DMS 273 treated with DMSO at 0.1 percent for 48 hours (cell line): ENCODE data around the gene NUP58.
A peak's percentile ranks its signal among the peaks of the same experiment; 100 is the strongest.
"Not testable (repeated sequence)": the region's sequence is repeated elsewhere in the genome, so short reads cannot be mapped to it uniquely, and the experiment has no call there.

Experiments
- DNase-seq: peaks from one replicate; lab custom pipeline; 2025; lab: John Stamatoyannopoulos, UW

The NUP58 gene

DNA sequence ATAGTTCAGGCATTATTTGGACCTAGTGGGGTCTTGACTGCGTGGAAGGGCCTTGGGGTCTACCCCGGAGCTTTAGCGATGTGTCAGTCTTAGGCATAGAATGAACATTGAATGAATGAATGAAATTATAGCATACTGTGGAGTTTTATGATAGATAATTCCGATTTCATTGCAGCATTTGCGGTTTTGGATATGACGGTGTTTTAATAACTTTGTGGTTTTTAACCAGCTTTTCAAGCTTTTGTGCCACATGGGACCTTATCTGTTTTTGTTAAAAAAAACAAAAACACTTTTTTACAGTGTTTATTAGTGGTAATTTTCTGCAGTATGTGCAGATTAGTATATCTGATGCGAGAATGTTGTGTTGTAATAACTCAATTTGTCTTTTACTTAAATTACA lies 696 bp downstream of the NUP58 start:
- no peak for DNase-seq

DNA sequence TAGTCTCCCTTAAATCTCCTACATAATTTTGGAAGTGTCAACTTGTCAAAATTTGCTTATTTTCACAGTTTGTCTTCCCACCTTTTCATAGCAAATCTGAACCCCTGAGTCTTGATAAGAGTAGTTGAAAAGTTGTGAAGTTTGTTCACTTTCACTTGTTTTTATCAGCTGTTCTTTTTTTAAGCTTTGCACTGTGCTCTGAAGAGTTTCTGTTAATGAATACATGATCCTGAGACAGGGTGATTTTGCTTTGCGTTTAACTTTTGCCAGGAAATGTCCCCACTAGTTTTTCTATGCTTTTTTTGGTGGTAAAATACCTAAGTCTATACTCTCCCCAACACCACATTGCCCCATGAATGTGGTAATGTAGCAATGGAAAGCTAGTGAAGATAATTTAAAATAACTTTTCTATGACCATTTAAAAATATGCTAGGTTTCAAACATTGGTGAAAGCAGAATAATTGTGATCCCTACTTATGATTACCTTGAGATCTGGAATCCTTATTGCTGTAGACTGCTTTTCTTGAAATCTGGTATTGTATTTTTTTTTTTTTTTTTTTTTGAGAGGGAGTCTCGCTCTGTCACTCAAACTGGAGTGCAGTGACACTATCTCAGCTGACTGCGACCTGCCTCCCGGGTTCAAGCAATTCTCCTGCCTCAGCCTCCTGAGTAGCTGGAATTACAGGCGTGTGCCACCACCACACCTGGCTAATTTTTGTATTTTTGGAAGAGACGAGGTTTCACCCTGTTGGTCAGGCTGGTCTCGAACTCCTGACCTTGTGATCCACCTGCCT lies 5.4 kb downstream of the NUP58 start:
- no peak for DNase-seq

DNA sequence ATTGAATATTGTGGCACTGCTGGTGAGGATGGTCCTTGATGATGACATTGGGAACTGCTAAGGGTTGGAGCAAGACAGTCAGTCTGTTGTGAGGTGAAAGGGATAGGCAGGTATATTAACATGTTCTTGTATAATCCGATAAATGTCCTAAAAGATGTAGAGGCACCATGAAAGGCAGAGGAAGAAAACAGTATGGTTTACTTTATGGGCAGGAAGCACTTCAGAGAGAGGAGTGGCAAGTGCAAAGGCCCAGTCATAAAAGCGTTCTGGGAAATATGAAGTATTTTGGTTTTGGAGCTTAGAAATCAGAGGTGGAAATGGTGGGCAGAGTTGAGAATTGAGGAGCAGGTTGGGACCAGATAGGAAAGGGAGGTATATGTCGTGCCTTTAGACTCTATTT lies 9.5 kb downstream of the NUP58 start:
- no peak for DNase-seq

DNA sequence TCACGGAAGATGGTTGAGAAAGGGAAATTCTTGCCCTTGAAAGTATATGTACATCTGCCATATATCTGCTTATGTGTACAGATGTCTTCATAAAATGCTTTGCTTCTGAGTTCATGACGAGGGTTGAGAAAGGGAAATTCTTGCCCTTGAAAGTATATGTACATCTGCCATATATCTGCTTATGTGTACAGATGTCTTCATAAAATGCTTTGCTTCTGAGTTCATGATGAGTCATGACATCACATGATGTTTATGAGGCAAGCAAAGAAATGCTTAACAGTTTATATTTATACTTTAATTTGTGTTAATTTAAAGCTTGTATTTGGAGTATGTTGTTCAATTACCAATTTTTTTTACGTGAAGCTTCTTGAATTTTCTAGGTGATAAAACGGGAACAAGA lies 17.5 kb downstream of the NUP58 start:
- not testable (repeated sequence) for DNase-seq

DNA sequence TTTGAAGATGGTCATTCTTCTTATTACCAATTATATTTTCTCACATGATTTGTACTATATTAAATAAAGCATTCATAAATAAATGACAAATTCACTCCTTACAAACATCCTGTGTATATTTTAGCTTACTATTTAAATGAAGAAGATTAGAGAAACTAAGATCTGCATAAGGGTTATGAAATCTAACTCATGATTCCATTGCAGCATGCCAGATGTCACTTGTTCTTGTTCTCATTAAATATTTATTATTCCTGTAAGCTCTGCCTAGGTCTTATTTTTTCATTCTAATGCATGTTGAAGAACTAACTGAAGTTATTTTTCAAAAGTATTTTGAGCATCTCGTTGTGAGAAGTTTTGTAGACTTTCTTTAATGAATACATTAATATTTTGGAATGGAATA lies 18.3 kb downstream of the NUP58 start:
- no peak for DNase-seq

DNA sequence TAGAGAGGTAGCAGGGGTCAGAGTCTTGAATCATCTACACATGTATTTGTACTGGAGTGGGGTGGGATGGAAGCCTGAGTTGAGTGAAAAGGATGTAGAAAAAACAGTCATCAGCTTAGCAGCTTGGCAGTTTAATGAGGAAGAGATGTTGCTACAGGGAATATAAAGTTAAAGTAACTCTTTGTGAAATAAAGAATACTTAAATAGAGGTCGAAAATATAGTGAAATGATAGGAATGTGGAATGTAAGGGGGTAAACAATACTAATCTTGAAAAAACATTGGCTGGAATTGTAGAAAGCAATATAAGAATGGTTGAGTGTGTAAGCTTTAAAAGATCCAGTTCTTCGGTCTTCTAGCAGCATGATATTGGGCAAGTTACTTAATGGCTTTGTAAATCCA lies 22.7 kb downstream of the NUP58 start:
- DNase-seq, result no peak

DNA sequence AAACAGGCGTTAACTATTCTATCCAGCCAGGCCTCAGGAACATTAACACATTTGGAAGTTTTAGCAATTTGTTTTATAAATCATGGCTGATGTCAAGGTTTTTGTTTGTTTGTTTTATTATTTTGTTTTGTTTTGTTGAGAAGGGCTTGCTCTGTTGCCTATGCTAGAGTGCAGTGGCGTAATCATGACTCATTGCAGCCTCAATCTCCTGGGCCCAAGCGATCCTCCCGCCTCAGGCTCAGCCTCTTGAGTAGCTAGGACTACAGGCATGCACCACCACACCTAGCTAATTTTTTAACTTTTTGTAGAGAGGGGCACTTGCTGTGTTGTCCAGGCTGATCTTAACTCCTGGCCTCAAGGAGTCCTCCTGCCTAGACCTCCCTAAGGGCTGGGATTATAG lies 28.3 kb downstream of the NUP58 start:
- no peak for DNase-seq

DNA sequence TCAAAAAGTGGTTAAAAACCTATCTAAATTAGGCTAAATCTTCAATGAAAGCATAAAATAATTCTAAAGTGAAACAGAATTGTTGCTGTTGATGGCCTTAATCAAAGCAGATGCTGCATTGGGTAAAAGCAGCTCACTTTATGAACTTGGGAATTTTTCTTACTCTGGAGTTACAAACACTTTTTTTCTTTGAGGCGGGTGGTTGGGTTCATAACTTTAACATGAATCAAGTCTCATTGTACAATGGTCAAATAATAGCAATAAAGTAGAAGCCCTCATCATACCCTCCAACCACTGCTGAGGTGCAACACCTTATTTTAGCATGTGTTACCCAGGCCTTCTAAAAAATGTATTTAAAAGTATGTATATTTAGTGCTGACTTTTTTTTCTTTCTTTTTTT lies 29.1 kb downstream of the NUP58 start:
- DNase-seq, result no peak

DNA sequence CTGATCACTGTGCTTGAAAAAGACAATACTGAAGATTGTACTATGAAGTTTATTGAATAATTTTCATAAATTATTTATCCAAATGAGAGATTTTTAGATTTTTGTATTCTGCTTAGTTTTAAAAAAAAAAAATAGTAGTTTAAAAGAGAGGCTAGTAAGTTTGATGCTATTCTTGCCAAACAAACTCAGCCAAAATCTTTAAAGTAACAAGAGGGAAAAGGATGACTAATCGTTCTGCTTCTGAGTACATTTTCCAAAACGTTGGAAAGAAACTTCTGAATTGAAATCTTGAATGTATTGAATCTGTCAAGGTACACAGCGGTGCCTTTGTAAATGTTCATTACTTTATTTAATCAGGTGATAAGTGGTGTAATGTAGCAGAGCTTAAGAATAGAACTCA lies 34.4 kb downstream of the NUP58 start:
- no peak for DNase-seq

DNA sequence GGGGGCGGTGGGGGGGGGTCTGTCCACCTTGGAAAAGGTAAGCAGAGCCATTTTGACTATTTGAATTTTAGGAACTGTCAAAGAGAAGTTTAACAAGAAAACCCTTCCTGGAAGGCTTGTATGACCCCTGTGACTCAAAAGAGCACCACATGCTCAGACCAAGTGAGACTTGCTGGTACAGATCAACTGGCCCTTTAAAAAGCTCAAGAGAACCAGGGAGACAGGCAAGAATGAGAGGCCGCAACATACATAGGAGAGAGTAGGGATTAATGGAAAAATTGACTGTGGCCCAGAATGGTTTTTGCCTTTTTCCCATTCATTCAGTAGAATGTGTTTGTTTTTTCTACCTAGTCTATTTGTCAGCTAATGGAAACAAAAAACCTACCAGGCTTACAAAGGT lies 44.2 kb downstream of the NUP58 start:
- DNase-seq, result no peak

DNA sequence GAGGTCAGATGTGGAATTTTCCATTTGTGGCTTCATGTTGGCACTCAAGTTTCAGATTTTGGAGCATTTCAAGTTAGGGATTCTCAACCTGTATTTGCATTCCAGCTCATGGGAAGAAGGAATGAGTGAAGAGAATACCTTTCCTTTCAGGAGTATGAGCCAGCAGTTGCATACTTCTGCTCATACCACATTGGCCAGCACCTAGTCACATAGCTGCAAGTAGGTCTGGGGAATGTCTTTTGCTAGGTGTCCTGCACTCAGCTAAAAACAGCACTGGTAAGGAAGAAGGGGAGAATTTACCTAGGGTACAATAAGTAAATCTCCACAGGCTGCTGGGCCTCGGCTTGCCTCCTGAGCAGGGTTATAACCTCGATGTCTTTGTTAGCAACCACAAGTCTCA lies 45.7 kb downstream of the NUP58 start:
- no peak for DNase-seq

DNA sequence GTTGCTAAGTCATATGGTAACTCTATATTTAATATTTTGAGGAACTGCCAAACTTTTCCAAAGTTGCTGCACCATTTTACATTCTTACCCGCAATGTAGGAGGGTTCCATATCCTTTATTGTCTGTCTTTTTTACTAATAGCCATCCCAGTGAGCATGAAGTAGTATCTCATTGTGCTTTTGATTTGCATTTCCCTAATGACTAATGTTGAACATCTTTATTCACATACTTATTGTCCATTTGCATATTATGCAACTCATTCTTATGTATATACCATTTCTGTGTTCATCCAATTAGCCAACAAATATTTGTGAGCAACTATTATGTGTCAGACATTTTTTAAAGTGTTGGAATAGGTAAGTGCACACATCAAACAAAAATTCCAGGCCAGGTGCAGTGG lies 50.0 kb downstream of the NUP58 start:
- DNase-seq, result no peak

DNA sequence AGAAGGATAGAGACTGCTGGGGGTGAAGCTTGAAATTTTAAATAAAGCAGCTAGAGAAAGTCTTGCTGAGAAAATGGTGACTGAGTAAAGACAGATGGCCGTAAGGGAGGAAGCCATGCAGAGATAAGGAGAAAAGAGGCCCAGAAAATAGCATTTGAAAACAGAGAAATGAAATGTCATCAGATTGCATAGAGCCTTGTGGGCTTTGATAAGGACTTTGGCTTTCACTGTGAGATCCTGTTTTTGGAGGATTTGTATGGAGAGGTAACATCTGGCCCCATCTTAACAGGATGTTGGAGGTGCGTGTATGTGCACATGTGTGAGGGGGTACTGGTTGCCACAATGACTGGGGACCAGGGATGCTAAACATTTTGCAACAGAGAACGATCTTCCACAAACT lies 50.8 kb downstream of the NUP58 start:
- DNase-seq, result no peak

DNA sequence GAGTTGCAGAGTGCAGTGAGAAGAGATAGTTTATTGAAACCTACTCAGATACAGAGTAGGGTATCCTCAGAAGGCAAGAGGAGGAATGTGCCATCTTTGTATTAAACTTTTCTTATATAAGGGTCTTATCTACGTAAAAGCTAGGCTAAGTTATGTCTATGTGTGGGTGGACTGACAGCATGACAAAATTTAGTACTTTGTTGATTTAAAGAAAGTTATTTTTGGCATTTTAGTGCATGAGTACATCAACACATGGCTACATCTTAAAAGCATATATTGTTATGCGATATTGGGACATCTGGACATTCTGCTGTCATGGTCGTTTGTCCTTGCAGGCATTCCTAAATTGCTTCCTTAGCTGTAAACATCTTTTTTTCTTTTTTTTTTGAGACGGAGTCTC lies 51.4 kb downstream of the NUP58 start:
- no peak for DNase-seq

DNA sequence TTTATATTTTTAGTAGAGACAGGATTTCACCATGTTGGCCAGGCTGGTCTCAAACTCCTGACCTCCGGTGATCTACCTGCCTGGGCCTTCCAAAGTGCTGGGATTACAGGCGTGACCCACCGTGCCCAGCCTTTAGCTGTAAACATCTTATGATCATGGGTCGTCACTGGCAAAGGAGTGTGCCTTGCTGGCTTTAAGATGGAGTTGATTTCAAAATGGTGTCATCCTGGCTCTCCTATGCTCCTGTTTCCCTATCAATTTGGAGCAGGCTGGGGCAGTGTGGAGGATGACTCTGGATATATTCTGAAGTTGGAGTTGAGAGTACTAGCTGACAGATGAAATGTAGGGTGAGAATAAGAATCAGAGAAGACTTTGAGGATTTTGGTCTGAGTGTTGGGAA lies 51.9 kb downstream of the NUP58 start:
- DNase-seq, result no peak

DNA sequence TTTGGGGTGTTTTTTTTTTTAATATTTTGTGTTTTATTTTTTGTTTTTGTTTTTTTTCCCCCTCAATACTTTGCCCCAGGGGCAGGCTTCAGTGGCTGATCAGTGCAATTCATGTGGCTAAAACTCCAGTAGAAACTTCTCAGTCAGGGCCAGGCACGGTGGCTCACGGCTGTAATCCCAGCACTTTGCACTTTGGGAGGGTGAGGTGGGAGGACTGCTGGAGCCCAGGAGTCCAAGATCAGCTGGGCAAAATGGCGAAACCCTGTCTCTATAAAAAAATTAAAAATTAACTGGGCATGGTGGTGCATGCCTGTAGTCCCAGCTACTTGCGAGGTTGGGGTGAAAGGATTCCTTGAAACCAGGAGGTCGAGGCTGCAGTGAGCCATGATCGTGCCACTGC lies 53.0 kb downstream of the NUP58 start:
- no peak for DNase-seq

DNA sequence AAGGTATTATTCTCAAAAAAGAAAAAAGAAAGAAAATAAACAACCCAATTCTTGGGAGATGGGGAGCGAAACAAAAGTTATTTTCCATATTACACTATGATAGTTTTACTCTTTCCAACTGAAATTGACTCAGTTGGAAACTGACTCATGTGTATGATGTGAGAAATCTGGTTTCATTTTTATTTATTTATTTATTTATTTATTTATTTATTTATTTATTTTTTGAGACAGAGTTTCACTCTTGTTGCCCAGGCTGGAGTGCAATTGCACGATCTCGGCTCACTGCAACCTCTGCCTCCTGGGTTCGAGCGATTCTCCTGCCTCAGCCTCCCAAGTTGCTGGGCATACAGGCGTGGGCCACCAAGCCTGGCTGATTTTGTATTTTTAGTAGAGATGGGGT lies 59.0 kb downstream of the NUP58 start:
- not testable (repeated sequence) for DNase-seq

DNA sequence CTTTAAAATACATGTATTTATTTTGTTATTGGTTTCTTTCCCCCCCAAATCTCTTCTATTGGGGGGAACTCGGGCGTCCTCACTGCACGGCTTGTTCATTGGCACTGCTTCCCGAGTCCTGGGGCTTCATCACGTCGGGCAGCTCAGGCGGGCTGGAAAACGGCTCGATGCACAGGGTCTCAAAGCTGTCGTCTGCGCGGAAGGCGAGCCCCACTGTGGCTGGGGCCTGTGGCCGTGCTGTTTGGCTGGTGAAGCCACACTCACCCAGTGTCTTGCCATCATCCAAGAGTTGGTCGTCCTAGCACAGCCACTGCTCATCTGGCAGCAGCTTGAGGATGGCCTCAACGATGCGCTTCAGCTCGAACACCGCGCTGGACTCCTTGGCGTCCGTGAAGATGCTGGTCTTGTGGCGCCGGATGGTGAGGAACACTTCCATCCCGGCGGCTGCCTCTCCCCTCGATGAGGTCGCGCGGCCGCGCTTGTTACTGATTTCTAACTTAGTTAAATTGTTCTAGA lies 64.4 kb downstream of the NUP58 start:
- DNase-seq, result no peak

DNA sequence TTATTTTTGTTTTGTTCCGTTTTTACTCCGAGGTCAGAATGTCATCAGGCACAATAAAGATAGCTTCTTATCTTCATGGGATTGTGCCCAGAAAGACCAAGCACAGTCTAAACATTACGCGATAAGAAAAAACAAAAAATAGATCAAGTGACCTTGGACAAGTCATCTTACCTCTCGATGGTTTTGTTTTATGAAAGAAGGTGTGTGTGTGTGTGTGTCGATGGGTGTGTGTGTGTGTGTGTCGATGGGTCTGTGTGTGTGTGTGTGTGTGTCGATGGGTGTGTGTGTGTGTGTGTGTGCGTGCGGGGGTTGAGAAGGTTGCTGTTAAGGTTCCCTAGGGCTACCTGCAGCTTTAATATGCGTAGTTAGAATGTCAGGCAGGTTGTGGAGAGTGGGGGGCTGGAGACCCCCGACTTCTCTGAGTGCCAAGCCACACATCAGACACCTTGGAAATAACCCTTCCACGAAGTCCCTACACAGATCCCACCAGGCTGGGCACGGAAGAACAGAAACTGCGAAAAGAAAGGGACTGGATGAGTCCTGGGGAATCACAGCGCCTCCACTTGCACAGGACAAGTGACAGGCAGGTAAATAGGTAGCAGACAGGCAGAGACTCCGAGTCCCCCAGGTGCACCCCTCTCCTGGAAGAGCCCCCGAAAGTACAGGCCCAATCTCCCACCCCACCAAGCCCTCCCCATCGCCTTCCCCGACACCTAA lies 69.9 kb downstream of the NUP58 start:
- DNase-seq, result no peak

DNA sequence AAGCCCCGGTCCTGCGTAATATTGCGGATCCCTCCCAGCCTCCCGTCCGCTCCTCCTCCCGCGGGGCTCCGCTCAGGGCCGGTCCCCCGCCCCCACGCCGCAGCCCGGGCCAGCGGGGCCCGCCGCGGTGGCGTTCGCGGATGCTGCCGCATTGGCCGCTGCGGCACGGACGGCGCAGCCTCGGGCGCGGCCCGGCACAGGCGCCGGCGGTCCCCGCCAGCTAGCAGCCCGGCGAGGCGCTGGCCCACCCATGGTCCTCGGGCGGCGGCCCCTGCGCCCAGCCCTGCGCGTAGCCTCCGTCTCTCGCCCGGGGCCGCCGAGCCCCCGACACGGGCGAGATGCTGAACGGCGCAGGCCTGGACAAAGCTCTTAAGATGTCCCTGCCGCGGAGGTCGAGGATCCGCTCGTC lies 70.5 kb downstream of the NUP58 start, which contains the start of gene ATP8A2:
Gene ATP8A2, plus strand, starts transcription at position 100 of the 409 bp plus-strand sequence. Its CDS starts 239 bp downstream, at position 339.
- DNase-seq, result no peak

DNA sequence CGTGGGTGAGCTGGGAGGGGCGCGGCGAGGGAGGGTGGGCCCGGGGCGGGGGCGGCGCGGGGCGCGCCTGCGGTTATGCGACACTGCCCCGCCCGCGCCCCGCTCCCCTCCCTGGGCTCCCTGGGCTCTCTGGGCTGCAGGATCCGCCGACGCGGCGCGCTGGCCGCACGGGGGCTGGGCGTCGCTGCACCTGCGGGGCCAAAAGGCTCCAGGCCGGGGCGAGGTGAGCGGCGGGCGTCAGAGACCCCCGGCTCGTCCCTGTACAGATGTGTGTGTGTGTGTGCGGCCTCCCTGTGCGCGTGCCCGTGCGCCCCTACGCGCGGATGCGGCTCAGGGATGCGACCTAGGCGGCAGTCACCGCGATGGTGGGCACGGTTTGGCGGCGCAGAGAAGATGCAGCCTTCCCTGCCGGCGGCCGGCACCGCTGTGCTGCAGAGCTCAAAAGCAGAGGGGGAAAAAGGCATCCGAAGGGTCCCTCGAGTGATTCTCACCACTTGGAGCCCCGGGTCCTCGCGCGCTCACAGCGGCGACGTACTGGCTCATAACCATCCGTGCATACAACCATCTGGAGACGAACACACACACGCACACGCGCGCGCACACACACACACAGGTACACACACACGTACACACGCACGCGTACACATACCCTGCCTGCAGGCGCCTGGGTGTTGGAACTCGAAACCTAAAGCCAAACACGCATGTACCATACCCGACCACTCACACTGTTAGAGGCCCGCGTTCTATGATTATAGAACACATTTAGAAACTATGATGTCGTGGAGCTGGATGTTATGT lies 71.1 kb downstream of the NUP58 start:
- DNase-seq, result no peak

DNA sequence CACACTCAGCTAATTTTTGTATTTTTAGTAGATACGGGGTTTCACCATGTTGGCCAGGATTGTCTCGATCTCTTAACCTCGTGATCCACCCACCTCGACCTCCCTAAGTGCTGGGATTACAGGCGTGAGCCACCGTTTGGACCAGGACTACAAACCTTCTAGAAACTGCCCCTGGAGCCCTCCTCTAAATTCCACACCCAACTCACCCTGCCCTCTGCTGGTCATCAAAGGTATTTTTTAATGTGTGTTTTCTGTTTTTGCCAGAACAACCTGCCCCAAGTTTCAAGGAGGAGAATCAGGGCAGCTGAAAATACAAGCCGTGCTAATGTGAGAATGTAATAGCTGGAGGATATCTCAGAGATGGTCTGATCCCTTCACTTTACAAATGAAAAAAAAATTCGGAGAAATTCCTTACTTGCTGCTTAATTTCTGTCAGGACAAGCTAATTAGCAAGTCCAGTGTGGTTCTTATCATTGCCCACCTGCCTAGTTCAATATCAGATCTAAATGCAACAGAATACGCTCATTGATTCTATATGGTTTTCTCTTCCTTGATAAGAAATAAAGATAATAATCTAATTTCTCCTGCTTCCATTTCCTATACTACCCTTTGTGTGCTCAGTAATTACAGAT lies 74.4 kb downstream of the NUP58 start:
- peak; percentile 6 for DNase-seq
